Karpas-422 (cell line): ENCODE data around the gene BNC2. TPM values are rescaled to one million over a fixed set of nuclear protein-coding genes. Genes with fewer than 3 reads are reported as not detected.

Source experiments
- DNase-seq: peaks from one replicate; pipeline ENCODE4 v3.0.0-alpha.2; 2015
- H2AFZ ChIP-seq: fragments of 200-600 bp; sonication (generic); 2 replicates; pipeline ENCODE4 v1.6.1; 2014; ENCODE audit warnings: antibody characterized with exemption, low read length, mixed read lengths
- H3K27ac ChIP-seq: fragments of 200-600 bp; sonication (generic); 2 replicates; pipeline ENCODE4 v1.5.1; 2014; ENCODE audit warnings: mild to moderate bottlenecking, low read length, moderate library complexity
- H3K27me3 ChIP-seq: fragments of 200-600 bp; sonication (generic); 2 replicates; pipeline ENCODE4 v1.6.1; 2014; ENCODE audit warnings: low read length, mixed read lengths
- H3K36me3 ChIP-seq: fragments of 200-600 bp; sonication (generic); 2 replicates; pipeline ENCODE4 v1.6.1; 2014; ENCODE audit warnings: low read length, mixed read lengths; ENCODE audit not compliant: insufficient read depth
- H3K4me1 ChIP-seq: fragments of 200-600 bp; sonication (generic); 2 replicates; pipeline ENCODE4 v1.6.1; 2014; ENCODE audit warnings: mild to moderate bottlenecking, low read length, mixed read lengths
- H3K4me2 ChIP-seq: fragments of 200-600 bp; sonication (generic); 2 replicates; pipeline ENCODE4 v1.6.1; 2014; ENCODE audit warnings: low read length, low read depth, mild to moderate bottlenecking; ENCODE audit not compliant: poor library complexity, severe bottlenecking
- H3K4me3 ChIP-seq: fragments of 200-600 bp; sonication (generic); 2 replicates; pipeline ENCODE4 v1.5.1; 2014; ENCODE audit warnings: mild to moderate bottlenecking, antibody characterized with exemption, low read length, mixed read lengths
- H3K79me2 ChIP-seq: fragments of 200-600 bp; sonication (generic); 2 replicates; pipeline ENCODE4 v1.6.1; 2014; ENCODE audit warnings: mild to moderate bottlenecking, low read length, mixed read lengths
- H3K9ac ChIP-seq: fragments of 200-600 bp; sonication (generic); 2 replicates; pipeline ENCODE4 v1.6.0; 2014; ENCODE audit warnings: low read length
- H3K9me2 ChIP-seq: fragments of 200-600 bp; sonication (generic), shearing (Covaris generic); replicated peaks from 2 replicates; pipeline ENCODE4 v1.6.0; 2014; ENCODE audit warnings: mild to moderate bottlenecking, low read length, moderate library complexity; ENCODE audit not compliant: insufficient read depth
- H3K9me3 ChIP-seq: fragments of 300-700, 200-600 bp; sonication (generic); 2 replicates; pipeline ENCODE4 v1.6.1; 2014; ENCODE audit warnings: low read length, mixed read lengths
- H4K20me1 ChIP-seq: fragments of 200-600 bp; sonication (generic); 2 replicates; pipeline ENCODE4 v1.6.1; 2014; ENCODE audit warnings: mild to moderate bottlenecking, antibody characterized with exemption, low read length, low read depth; ENCODE audit not compliant: insufficient read depth
- total RNA-seq: library from RNA; depleted of rRNA; stranded (reverse); fragments of >200 nt; shearing (Covaris generic); gene quantifications from 2 replicates; pipeline ENCODE4 v1.2.3, GENCODE V29; 2014; ENCODE audit warnings: low replicate concordance

BNC2 gene
- total RNA-seq, 1 experiment from 2014 or later, result not detected

DNA sequence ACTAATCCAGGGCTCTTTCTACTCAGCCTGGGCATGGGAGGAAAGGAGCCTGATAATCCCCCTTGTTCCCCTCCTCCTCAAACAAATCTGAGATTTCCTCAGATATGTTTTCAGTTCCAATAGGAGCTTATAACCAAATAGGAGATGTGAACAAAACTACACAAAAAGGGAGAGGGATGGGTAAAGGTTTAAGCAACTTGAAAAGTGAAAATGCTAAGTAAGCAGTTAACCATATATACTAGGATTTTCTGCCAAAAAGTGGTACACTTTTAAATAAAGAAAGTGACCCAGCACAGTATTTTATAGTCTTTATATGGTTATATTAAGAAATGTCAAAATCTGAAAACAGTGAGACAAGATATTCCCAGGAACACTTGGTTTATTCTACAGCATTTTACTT, 275.7 kb downstream of the BNC2 start:
- no peak overlapping the region for H3K4me3 ChIP-seq
- no peaks in the 10 kb centered on the region for H3K9me3 ChIP-seq
- H3K79me2 ChIP-seq, result no peaks in the 10 kb centered on the region

DNA sequence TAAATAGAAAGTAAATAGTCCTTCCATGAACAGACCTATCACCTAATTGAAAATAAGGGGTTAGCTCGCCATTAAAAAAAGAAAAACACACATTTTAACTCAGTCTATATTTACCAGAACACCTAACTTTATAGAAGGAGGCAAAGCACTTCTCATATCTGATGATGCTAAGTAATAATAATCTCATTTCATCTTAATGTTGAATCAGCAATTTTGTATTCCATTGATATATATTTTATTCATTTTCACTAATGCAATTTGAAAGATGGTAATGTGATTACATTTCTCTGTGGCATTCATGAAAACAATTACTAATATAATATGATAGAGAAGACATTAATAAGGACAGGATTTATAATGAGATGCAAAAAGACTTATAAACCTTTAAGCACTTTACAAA, 276.7 kb downstream of the BNC2 start:
- Histone ChIP-seq H2AFZ (no peak overlapping the region), H3K4me2 (no peak overlapping the region), H4K20me1 (no peaks in the 10 kb centered on the region), H3K27me3 (no peaks in the 10 kb centered on the region), H3K27ac (no peak overlapping the region), H3K9me2 (no peaks in the 10 kb centered on the region), H3K79me2 (no peaks in the 10 kb centered on the region), H3K4me1 (no peaks in the 10 kb centered on the region), H3K9ac (no peak overlapping the region), H3K4me3 (no peak overlapping the region), H3K9me3 (no peaks in the 10 kb centered on the region), H3K36me3 (no peaks in the 10 kb centered on the region)
- DNase-seq, result no peak

More for the DNA sequence above, 275.7 kb downstream of the BNC2 start:
- no peak overlapping the region for H3K9ac ChIP-seq
- H3K9me2 ChIP-seq, result no peaks in the 10 kb centered on the region
- H3K4me1 ChIP-seq, result no peaks in the 10 kb centered on the region
- no peak overlapping the region for H3K27ac ChIP-seq
- no peaks in the 10 kb centered on the region for H3K36me3 ChIP-seq
- no peak for DNase-seq
- no peak overlapping the region for H3K4me2 ChIP-seq
- no peaks in the 10 kb centered on the region for H3K27me3 ChIP-seq
- H2AFZ ChIP-seq, result no peak overlapping the region
- no peaks in the 10 kb centered on the region for H4K20me1 ChIP-seq

DNA sequence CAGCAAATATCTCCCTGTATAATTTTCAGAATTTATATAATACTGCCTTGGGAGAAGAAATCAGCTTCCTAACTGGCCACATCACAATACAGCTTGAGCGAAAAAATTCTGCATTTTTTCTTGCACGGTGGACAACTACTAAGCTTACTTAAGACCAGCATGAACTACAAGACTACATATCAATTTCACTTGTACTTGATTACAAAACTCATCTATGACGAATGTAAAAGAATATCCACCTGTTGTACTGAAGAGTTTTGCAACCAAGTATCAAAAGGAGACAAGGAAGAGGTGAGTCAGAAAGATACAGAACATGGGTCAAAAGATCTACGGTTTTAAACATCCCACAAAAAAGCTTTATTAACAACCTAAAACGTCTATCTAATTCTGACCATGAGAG, 279.4 kb downstream of the BNC2 start:
- Histone ChIP-seq H3K4me2 (no peak overlapping the region), H3K36me3 (no peaks in the 10 kb centered on the region), H3K4me1 (no peaks in the 10 kb centered on the region), H3K9ac (no peak overlapping the region), H3K9me2 (no peaks in the 10 kb centered on the region), H2AFZ (no peak overlapping the region), H3K27ac (no peak overlapping the region), H3K79me2 (no peaks in the 10 kb centered on the region), H3K4me3 (no peak overlapping the region), H3K9me3 (no peaks in the 10 kb centered on the region), H3K27me3 (no peaks in the 10 kb centered on the region), H4K20me1 (no peaks in the 10 kb centered on the region)
- DNase-seq, result no peak

DNA sequence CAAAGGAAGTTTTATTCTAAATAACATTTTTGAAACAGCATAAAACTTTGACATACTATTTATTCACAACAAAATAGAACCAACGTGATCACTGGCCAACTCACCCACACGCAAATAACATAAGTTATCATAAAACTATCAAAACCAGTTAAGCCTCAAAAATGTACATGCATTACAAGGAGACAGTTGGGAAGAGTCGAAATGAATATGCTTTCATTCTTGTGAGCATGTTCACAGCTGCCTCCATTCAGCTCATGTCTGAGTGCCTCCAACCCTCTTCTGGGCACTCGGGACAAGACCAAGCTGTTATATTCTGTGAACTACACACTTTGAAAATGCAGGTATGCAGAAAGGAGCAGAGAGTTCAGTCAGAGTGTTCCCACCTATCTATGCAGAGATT, 284.9 kb downstream of the BNC2 start:
- H3K36me3 ChIP-seq, result no peaks in the 10 kb centered on the region
- no peaks in the 10 kb centered on the region for H3K79me2 ChIP-seq
- H3K9me2 ChIP-seq, result no peaks in the 10 kb centered on the region
- H2AFZ ChIP-seq, result no peak overlapping the region
- no peak overlapping the region for H3K4me3 ChIP-seq
- no peak overlapping the region for H3K27ac ChIP-seq
- H3K9ac ChIP-seq, result no peak overlapping the region
- no peaks in the 10 kb centered on the region for H3K9me3 ChIP-seq
- peaks cover 6% of the 10 kb centered on the region; the same call in 1 of the 2 replicates for H3K4me1 ChIP-seq
- no peaks in the 10 kb centered on the region for H3K27me3 ChIP-seq
- H4K20me1 ChIP-seq, result no peaks in the 10 kb centered on the region
- H3K4me2 ChIP-seq, result no peak overlapping the region
- no peak for DNase-seq

DNA sequence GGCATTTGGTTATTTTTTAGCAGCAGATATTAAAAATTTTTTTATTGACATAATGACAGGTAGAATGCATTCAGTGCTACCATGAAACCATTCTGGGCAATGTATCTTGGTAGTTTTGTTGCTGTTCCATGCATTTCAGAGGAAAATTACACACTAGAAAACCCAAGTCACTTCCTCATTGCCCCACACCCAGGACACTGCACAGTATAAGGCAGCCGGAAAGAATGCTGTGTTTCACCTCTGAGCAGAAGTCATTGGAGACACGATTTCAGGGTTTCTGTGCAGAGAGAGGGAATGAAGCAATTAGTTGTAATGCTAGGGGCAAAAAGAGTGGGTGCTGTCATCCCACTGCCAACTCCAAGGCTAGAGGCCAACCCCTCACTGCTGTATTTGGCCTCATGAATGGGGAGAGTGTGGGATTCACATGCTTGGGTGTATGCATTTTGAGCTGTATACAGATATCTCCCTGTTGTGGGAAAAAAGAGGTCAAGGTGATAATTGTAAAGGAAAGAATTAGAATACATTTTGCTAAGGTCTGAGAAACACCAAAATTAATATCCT, 290.5 kb downstream of the BNC2 start:
- H4K20me1 ChIP-seq, result no peaks in the 10 kb centered on the region
- H3K36me3 ChIP-seq, result no peaks in the 10 kb centered on the region
- no peak overlapping the region for H2AFZ ChIP-seq
- H3K4me2 ChIP-seq, result no peak overlapping the region
- no peaks in the 10 kb centered on the region for H3K79me2 ChIP-seq
- no peaks in the 10 kb centered on the region for H3K27me3 ChIP-seq
- no peak for DNase-seq
- no peak overlapping the region for H3K27ac ChIP-seq
- H3K9ac ChIP-seq, result no peak overlapping the region
- no peak overlapping the region for H3K4me3 ChIP-seq
- no peaks in the 10 kb centered on the region for H3K9me2 ChIP-seq
- no peaks in the 10 kb centered on the region for H3K9me3 ChIP-seq
- H3K4me1 ChIP-seq, result peaks cover 6% of the 10 kb centered on the region; the same call in 1 of the 2 replicates

DNA sequence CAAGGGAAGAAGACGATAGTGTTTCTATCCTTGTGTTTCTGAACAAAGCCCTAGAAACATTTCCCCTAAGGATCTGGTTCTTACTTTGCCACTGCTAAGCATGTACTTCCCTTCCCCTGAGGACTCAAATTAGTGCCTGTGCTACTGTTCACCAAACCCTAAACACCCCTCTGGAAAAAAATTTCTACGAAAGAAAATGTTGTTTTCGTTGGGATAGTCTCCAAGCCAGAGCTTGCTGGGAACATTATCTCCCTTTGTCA, 294.6 kb downstream of the BNC2 start:
- no peaks in the 10 kb centered on the region for H3K9me2 ChIP-seq
- H3K36me3 ChIP-seq, result no peaks in the 10 kb centered on the region
- no peak overlapping the region for H3K4me3 ChIP-seq
- H3K27ac ChIP-seq, result no peak overlapping the region
- no peaks in the 10 kb centered on the region for H4K20me1 ChIP-seq
- no peak overlapping the region for H2AFZ ChIP-seq
- H3K9ac ChIP-seq, result no peak overlapping the region
- DNase-seq, result no peak
- no peaks in the 10 kb centered on the region for H3K4me1 ChIP-seq
- H3K79me2 ChIP-seq, result no peaks in the 10 kb centered on the region
- no peak overlapping the region for H3K4me2 ChIP-seq
- H3K27me3 ChIP-seq, result no peaks in the 10 kb centered on the region
- no peaks in the 10 kb centered on the region for H3K9me3 ChIP-seq

DNA sequence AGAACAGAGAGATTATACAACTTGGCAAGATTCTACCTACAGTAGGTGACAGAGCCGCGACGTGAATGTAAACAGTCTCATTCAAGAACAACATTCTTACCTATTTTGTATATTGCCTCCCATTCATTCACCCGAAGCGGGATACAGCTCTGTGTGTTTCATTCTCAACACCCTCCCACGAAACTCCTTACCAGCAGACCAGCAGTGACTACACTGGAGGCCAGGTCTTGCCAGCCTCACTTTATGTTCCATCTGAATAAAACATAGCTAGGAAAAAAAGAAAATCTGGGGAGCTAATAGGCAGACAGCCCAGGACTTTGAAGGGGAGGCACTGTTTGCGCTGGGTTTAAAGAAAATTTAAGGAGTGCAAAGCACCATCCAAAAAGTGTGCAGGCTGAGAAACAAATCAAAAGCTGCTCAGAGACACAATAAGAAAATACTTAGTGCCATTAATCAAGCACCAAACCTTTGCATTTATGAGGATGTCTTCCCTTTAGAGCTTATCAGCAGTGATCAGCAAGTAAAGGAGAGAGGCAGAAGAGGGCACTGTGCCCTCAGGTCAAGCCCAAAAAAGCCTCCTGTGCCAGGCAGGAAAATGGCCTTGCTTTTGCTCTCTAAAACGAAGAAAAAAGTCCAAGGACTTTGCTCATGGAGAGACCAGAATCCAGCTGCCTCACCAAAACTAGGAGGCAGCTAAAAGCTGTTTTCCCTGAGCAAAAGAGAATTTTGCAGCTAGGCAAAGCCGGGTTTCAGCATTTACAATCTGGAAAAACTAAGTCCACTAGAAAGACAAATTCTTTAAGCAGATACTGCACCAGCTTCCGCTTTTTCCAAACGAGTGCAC, 295.1 kb downstream of the BNC2 start:
- Histone ChIP-seq H3K4me2 (no peak overlapping the region), H3K4me1 (no peaks in the 10 kb centered on the region), H3K9ac (no peak overlapping the region), H3K27ac (no peak overlapping the region), H3K79me2 (no peaks in the 10 kb centered on the region), H2AFZ (no peak overlapping the region), H4K20me1 (no peaks in the 10 kb centered on the region), H3K9me2 (no peaks in the 10 kb centered on the region), H3K4me3 (no peak overlapping the region), H3K9me3 (no peaks in the 10 kb centered on the region), H3K36me3 (no peaks in the 10 kb centered on the region), H3K27me3 (no peaks in the 10 kb centered on the region)
- DNase-seq, result peak; percentile 47

DNA sequence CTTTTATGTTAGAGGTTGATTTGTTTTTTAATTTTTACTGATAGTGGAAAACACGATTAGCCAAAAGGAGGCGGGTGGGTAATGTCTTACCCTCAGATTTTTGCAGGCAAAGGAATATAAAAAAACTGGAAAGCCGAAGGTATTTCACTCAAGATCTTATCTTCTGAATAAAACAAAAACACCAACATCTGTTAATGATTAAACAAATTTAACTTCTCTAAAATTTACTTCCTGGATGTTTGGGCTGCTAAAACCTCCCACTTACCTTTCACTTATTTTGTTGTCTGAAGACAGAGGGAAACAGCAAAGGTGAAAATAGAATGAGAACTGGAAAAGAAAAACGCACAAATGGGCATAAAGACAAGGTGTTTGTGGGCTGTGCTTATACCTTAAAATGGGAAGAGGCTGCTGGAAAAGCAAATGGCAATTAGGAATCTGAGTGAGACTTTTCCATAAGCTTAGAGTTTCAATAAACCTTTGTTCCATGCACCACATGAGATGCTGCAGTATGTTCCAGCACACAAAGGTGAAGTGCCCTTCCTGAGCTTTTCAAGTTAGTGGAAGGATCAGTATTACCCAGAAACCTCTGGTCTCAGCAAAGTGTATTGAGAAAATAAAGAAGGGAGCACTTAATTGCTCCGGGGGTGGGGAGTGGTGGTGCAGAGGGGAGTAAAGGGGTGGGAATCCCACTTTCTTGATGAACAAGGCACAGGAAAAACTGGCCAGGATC, 298.3 kb downstream of the BNC2 start:
- no peak overlapping the region for H2AFZ ChIP-seq
- no peaks in the 10 kb centered on the region for H3K79me2 ChIP-seq
- DNase-seq, result no peak
- H3K4me2 ChIP-seq, result no peak overlapping the region
- no peak overlapping the region for H3K9ac ChIP-seq
- H3K36me3 ChIP-seq, result no peaks in the 10 kb centered on the region
- no peaks in the 10 kb centered on the region for H3K9me3 ChIP-seq
- no peak overlapping the region for H3K27ac ChIP-seq
- H3K27me3 ChIP-seq, result no peaks in the 10 kb centered on the region
- no peaks in the 10 kb centered on the region for H3K4me1 ChIP-seq
- H4K20me1 ChIP-seq, result no peaks in the 10 kb centered on the region
- no peak overlapping the region for H3K4me3 ChIP-seq
- no peaks in the 10 kb centered on the region for H3K9me2 ChIP-seq
